NCI-H345 treated with DMSO at 0.1 percent for 48 hours (cell line): ENCODE measurements around the gene INPP5A.

Source experiments
- DNase-seq: peaks from one replicate; lab custom pipeline; 2025; ENCODE audit not compliant: unreplicated experiment; lab: John Stamatoyannopoulos, UW

The INPP5A gene

GRCh38 chr10:132714096-132714985, 176.8 kb downstream of the INPP5A start:
- DNase-seq: no peak

DNA sequence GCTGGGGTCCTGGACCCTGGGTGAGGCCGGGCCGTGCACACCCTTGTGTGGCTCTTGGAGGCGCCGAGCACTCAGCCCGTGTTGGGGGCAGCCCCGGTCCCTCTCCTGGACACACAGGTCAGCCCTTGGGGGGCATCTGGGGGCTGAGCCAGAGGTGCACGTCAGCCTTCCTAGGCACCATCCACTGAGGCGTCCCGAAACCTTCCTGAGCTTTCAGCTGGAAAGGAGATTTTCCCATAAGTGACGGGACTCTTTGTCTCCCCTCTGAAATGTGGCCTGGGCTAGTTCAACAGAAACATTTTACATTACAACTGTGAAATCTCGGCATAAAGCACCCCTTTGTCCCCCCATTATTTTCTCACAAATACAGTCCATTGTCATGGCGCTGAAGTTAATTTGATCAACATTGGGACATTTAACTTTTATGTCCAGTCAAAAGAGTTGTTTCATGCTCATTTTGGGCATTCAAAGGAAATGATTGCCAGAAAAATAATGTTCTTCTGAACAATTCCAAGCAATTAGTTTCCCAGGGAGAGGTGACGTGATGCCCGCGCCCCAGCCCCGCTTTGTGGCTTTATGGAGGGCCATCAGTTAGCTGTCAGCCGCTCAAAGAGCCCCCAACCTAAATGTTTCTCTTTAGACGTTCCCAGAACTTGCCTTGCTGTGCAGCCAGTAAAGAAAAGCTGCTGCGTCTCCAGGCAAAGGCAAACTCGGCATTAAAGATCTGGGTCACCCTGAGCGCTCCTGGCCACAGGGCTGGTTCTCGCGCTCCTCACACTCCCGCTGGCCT, 177.6 kb downstream of the INPP5A start:
- no peak for DNase-seq

DNA sequence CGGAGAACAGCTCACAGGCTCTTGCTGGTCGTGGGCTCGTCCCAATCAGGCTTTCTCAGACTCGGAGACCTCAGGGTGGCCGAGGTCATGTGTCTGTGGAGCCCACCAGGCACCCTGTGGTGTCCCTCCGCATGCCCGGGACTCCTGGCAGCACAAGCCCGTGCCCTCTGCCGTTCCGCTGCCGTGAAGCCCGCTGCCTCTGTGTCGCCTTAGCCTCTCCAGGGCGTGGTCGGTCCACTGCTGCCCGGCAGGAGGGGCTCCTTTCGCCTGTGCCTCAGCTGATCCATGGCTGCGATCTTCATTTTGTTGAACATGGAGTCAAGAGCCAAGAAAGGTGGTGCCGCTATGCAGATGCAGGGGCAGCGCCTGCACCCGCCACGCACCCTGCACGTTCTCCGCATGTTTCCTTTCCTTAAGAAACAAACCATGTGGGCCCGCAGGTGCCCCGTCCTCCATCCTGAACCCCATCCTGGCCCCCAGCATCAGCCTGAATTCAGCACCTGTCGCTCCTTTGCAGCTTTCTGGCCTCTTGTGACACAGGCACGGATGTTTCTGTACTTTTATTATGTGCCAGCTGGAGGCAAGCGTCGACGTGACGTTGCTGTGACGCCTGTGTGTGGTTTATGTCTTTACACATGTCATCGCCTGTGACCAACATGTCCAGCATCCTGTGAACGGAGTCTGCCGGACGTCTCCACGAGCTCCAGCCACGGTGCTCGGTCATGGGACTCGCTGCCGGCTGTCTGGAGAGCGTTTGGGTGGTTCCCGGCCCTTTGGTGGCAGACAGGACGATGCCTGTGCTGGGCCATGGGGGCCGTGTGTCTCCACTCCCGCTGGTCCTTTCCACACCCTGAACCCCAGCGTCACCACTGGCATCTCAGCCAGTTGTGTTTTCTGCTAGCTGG, 178.4 kb downstream of the INPP5A start:
- no peak for DNase-seq

DNA sequence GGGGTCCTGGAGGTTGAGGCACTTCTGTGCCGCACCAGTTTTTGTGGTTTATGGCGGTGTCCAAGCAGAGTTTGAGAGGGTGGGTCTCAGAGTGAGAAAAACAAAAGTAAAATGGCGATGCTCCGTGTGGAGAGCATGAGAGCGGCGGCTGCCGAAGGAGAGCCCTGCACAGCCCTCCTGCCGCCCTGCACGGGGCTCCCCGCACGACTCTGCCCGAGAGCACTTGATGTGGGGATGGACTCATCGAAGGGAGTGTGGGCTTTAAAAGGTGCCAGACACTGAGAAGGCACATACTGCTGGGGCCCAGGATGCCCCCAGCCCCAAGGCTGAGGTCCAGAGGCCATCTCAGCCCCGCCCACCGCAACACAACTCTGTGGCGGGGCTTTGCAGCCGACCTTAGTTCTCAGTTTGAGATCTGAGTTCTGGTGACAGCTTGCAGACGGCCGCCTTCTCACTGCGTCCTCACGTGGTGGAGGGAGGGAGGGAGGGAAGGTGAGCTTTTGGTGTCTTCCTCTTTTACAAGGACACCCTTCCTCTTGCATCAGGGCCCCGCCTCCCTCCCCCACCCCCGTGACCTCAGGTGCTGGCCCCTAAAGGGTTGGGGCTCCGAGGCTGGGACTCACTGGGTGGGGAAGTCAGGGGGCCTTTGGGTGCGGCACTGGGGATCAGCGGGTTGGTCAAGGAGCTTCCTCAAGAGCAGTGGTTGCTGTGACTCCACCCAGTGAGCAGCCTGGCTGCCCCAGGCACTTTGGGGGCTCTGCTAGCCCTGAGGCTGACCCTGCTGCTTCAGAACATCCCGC, 179.3 kb downstream of the INPP5A start:
- no peak for DNase-seq

DNA sequence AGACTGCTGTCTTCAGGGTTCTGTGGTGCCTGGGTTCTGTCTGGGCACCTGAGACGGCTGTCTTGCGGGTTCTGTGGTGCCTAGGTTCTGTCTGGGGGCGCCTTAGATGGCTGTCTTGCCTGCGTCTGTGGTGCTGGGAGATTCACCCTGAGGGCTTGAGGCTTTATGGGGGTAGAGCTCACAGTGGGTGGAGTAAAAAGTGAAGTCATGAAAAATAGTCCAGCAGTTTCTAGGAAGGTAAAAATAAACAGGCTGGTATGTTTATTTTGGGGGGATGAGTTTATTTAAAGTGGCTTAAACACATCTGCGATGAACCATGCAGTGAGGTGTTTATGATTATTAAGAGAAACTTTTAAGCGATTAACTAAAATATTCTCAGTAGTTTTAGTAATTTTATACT, 184.1 kb downstream of the INPP5A start:
- no peak for DNase-seq

DNA sequence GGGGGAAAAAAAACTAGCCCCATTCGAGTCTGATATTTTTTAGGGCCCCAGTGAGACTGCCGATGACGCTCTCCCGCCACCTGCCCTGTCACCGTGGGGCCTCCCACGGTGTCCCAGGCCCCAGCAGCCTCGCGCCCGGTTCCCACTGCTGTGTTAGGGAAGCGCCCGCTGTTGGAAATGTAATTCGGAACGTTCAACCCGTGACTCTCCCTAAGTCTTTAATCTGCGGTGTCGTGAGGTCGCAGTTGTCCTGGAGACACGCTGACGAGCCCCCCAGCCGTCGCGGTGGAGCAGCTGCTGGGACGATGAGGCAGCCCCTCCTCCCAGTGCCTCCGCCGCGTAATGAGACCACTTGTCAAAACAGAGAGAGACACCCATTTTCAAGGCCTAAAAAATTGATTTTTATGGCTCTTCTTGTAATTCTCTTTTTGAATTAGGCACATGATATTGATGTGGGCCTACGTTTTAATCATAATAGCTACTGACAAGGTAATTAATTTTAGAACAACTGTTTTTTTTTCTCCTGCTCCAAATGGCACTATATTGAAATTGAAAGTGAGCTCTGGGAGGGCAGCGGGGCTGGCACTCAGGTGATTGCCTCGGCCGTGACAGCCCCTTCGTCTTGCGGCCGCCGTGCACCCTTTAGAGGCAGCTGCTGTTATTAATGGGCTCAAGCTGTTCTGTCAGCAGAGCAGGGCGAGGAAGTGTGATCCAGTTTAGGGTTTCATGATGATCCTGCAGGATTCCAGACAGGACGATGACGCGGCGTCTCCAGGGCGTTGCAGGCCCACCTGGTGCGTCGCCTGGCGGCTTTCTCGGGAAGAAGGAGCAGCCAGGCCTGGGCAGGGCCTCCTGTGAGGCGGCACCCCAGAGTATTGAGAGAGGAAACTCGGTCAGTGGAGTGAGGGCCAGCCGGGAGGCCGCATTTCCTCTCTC, 185.1 kb downstream of the INPP5A start:
- no peak for DNase-seq

DNA sequence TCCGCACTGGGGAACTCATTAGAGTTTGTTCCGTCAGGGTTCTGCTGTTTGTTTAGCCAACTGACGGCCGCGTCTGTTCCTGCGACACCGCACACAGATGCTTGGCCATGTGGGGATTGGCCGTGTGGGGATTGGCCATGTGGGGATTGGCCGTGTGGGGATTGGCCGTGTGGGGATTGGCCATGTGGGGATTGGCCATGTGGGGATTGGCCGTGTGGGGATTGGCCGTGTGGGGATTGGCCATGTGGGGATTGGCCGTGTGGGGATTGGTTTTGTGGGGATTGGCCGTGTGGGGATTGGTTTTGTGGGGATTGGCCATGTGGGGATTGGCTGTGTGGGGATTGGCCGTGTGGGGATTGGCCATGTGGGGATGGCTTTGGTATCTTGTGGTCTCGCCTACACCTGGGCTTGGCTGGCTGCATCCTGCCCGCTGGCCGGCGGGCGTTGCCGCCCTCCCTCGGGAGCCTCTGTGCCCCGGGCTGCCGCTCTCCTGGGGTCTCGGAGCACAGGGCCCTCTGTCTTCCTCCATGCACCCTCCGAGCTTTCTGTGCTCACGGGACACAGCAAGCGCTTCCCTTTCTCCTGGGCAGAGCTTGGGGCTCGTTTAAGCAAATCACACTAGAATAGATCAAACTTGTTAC, 185.9 kb downstream of the INPP5A start:
- DNase-seq: no peak

GRCh38 chr10:132724446-132724845, 186.9 kb downstream of the INPP5A start:
- no peak for DNase-seq

DNA sequence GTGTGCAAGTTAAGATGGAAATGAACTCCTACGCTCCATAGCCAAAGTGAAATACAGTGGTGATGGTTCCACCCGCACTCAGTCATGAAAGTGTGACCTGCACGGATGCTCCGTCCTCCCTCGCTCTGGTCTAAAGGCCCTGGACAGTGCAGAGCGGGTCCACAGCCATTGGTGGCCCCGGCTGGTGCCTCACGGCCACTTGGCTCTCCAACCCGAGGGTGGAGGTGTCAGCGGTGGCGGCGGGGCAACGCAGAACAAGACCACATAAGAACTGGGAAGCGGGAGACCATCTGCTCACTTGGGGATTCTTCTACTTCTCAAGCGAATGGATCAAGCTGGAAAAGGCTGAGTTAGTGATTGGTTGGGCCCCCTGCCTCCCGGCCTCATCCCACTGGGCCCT, 187.6 kb downstream of the INPP5A start:
- DNase-seq: no peak

- no peak for DNase-seq
Measured at GRCh38 chr10:132726194-132726593, 188.6 kb downstream of the INPP5A start.

- no peak for DNase-seq
Measured at GRCh38 chr10:132726951-132727350, 189.4 kb downstream of the INPP5A start.

GRCh38 chr10:132727411-132727810, 189.8 kb downstream of the INPP5A start:
- DNase-seq: no peak

DNA sequence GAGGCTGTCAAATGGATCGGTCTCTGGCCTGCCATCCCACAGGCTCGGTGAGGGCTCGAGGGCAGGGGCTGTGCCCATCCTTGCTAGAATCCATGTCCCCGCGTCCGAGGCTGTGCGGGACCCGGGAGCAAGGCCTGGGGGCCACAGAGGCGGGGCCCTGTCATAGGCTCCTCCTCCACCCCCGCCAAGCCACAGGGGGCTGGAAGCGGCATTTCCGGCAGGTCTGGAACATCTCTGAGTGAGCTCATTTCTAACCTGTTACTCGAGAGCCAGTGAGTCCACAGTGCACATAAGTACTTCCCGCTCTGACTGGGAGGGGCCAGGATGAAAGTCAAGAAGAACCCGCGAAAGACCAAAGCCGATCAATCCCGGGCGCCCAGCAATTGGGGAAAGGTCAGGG, 190.7 kb downstream of the INPP5A start:
- DNase-seq: no peak

DNA sequence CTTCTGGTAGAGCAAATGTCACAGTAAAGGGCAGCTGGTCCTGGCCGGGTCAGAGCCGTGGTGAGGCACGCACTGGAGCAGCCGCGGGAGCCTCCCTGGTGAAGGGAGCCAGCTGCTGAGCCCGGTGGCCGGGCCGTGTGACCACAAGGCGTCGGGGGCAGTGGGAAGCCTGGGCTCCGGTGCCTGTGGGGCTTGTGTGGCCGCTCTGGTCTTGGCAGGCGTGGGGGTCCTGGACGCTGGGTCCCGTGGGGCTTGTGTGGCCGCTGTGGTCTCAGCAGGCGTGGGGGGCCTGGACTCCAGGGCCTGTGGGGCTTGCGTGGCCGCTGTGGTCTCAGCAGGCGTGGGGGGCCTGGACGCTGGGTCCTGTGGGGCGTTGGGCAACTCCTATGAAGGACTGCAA, 191.2 kb downstream of the INPP5A start:
- DNase-seq: no peak

DNA sequence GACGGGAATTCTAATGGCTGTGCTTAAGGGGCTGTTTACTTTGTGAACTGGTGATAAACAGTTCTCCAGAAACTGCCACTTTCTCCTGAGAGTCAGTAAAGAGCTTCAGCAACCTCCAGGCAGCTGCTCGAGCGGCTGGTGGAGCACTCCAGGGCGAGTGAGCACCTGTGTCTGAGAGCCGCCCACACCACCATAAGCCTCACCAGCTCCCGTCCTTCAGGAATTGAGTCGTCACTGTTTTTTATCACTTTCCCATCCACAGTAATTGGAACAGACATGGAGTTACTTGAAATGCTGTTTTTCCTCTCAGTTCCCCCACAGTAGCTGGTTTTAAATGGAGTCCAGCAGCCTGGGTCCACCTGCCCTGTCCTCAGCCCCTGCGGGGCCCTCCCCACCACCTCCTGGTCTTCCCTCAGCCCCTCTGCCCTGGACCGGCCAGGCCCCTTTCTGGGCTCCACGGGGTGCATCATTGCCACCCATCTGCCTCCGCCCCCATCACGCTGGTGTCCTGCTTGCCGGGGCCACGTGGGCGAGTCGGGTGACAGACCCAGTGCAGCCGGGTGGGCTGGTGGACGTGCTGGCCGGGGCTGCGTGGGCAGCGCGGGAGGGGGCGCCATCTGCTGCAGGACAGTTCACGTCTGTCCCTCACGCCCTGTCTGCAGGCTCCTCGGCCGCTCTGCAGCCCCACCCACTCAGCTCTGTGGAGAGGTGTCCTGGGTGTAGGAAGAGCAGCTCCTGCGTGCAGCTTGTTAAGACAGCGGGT, 192.4 kb downstream of the INPP5A start:
- DNase-seq: no peak

DNA sequence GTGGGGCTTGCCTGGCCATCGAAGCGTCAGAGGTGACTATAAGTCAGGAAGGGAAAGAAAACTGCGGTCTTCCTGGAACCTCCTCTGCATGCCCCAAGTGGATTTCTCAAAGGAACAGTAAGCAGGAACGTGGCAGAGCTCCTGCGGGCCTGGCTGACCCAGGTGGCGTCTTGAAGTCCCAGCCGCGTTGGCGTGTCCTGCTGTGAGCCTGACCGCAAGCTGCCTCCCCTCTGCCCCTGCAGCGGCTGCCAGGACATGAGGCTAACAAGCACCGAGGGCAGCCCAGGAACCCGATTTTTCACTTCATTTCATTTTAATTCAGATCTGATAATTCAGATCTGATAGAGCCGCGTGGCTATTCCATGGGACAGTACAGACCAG, 193.0 kb downstream of the INPP5A start:
- DNase-seq: no peak

DNA sequence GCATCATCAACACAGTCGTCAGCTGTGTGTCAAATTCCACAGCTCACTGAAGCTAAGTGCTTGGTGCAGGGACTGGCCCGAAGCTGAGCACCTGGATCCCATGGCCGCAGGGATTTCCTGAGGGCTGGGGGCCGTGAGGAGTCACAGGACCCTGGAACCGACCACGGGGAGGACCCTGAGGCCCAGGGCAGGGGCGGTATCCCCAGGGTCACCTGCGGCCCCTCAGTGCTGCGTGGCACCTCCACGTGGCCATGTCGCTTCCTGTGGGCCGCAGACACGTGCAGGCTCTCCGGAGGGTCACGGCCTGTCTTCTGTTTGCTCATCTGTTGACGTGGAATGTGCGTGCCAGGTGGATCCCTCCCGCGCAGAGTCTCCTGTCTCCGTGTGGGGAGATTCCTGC, 194.9 kb downstream of the INPP5A start:
- DNase-seq: no peak

GRCh38 chr10:132733926-132734325, 196.3 kb downstream of the INPP5A start:
- DNase-seq: no peak
